ENCODE data around the gene TMEM54.

The TMEM54 gene

GRCh38 chr1:32895325-32896215 lies 5.6 kb downstream of the TMEM54 start:
- H3K36me3 Mint-ChIP-seq = no peaks in the 10 kb centered on the region
- CTCF ChIA-PET = interaction anchor here (0.5 to 6.3 kb wide), 3 partner anchors 9 to 46 kb away, joined by 3 to 27 read pairs (median 3); no protein-coding TSS in a partner anchor
- DNase-seq = no peak
- H3K27me3 Mint-ChIP-seq = peaks cover 99% of the 10 kb centered on the region
- H3K4me1 Mint-ChIP-seq = peaks cover 12% of the 10 kb centered on the region
- H3K9me3 Mint-ChIP-seq = no peaks in the 10 kb centered on the region
- H3K4me3 Mint-ChIP-seq = no peak overlapping the region
- no peak overlapping the region for H3K27ac Mint-ChIP-seq

GRCh38 chr1:32894681-32895080 lies 6.5 kb downstream of the TMEM54 start:
- Mint-ChIP-seq H3K4me3 (no peak overlapping the region), H3K27ac (no peak overlapping the region)

GRCh38 chr1:32894019-32894600 lies 7.1 kb downstream of the TMEM54 start:
- H3K4me3 Mint-ChIP-seq = no peak overlapping the region
- CTCF ChIA-PET = interaction anchor here (1.1 to 6.3 kb wide), 3 partner anchors 7 to 18 kb away, joined by 3 to 27 read pairs (median 6); no protein-coding TSS in a partner anchor
- no peaks in the 10 kb centered on the region for H3K9me3 Mint-ChIP-seq
- DNase-seq = no peak
- no peaks in the 10 kb centered on the region for H3K36me3 Mint-ChIP-seq
- H3K4me1 Mint-ChIP-seq = peaks cover 10% of the 10 kb centered on the region
- no peak overlapping the region for H3K27ac Mint-ChIP-seq
- peaks cover 95% of the 10 kb centered on the region for H3K27me3 Mint-ChIP-seq

More at GRCh38 chr1:32894681-32895080, 6.5 kb downstream of the TMEM54 start:
- Mint-ChIP-seq H3K4me1 (peaks cover 10% of the 10 kb centered on the region), H3K36me3 (no peaks in the 10 kb centered on the region), H3K27me3 (peaks cover 99% of the 10 kb centered on the region), H3K9me3 (no peaks in the 10 kb centered on the region)
- CTCF ChIA-PET = interaction anchor here (1.1 to 6.3 kb wide), 2 partner anchors 8 to 19 kb away, joined by 3 to 27 read pairs; no protein-coding TSS in a partner anchor
- DNase-seq = no peak

- peaks cover 10% of the 10 kb centered on the region for H3K4me1 Mint-ChIP-seq
- H3K27me3 Mint-ChIP-seq = peaks cover 95% of the 10 kb centered on the region
- H3K9me3 Mint-ChIP-seq = no peaks in the 10 kb centered on the region
- CTCF ChIA-PET = interaction anchor here (0.6 to 6.3 kb wide), 7 partner anchors 11 to 493 kb away, joined by 3 to 27 read pairs (median 4); no protein-coding TSS in a partner anchor
- DNase-seq = peak; percentile 39
- H3K4me3 Mint-ChIP-seq = peak overlapping the region; percentile 35
- H3K36me3 Mint-ChIP-seq = no peaks in the 10 kb centered on the region
- H3K27ac Mint-ChIP-seq = no peak overlapping the region
Measured at GRCh38 chr1:32893198-32894018, 7.8 kb downstream of the TMEM54 start.

- peaks cover 10% of the 10 kb centered on the region for H3K4me1 Mint-ChIP-seq
- peaks cover 95% of the 10 kb centered on the region for H3K27me3 Mint-ChIP-seq
- peak overlapping the region; percentile 23 for H3K4me3 Mint-ChIP-seq
- no peak overlapping the region for H3K27ac Mint-ChIP-seq
- no peaks in the 10 kb centered on the region for H3K36me3 Mint-ChIP-seq
- CTCF ChIA-PET = interaction anchor here (0.6 to 6.3 kb wide), 14 partner anchors 11 to 492 kb away, joined by 3 to 27 read pairs (median 4); no protein-coding TSS in a partner anchor
- DNase-seq = peak; percentile 46
- H3K9me3 Mint-ChIP-seq = no peaks in the 10 kb centered on the region
Measured at GRCh38 chr1:32892368-32893197, 8.6 kb downstream of the TMEM54 start.

- Mint-ChIP-seq H3K36me3 (no peaks in the 10 kb centered on the region), H3K4me1 (peaks cover 10% of the 10 kb centered on the region), H3K27ac (no peak overlapping the region), H3K4me3 (no peak overlapping the region), H3K27me3 (peaks cover 96% of the 10 kb centered on the region), H3K9me3 (no peaks in the 10 kb centered on the region)
- no peak for DNase-seq
- CTCF ChIA-PET = interaction anchor here (1.0 to 6.3 kb wide), 6 partner anchors 13 to 164 kb away, joined by 3 to 27 read pairs (median 3); no protein-coding TSS in a partner anchor
Measured at GRCh38 chr1:32891630-32892029, 9.6 kb downstream of the TMEM54 start.

- Mint-ChIP-seq H3K27ac (no peak overlapping the region), H3K4me3 (no peak overlapping the region), H3K27me3 (peaks cover 95% of the 10 kb centered on the region), H3K4me1 (peaks cover 10% of the 10 kb centered on the region), H3K9me3 (no peaks in the 10 kb centered on the region), H3K36me3 (no peaks in the 10 kb centered on the region)
- no peak for DNase-seq
- CTCF ChIA-PET = interaction anchor here (1.6 to 6.3 kb wide), 3 partner anchors 15 to 164 kb away, joined by 3 to 27 read pairs (median 6); no protein-coding TSS in a partner anchor
Measured at GRCh38 chr1:32891241-32891570, 10.0 kb downstream of the TMEM54 start.

GRCh38 chr1:32890516-32891240 lies 10.5 kb downstream of the TMEM54 start:
- Mint-ChIP-seq H3K4me3 (no peak overlapping the region), H3K9me3 (no peaks in the 10 kb centered on the region), H3K27ac (no peak overlapping the region), H3K27me3 (peaks cover 94% of the 10 kb centered on the region), H3K4me1 (peaks cover 10% of the 10 kb centered on the region), H3K36me3 (no peaks in the 10 kb centered on the region)
- no peak for DNase-seq
- CTCF ChIA-PET = interaction anchor here (6.3 kb wide), 1 partner anchor 15 kb away, joined by 27 read pairs; no protein-coding TSS in a partner anchor

- Mint-ChIP-seq H3K9me3 (no peaks in the 10 kb centered on the region), H3K27ac (no peak overlapping the region)
- CTCF ChIA-PET = interaction anchor here (6.3 kb wide), 1 partner anchor 14 kb away, joined by 27 read pairs; no protein-coding TSS in a partner anchor
Measured at GRCh38 chr1:32889731-32890278, 11.4 kb downstream of the TMEM54 start.

GRCh38 chr1:32888677-32889420 lies 12.3 kb downstream of the TMEM54 start:
- Mint-ChIP-seq H3K36me3 (no peaks in the 10 kb centered on the region), H3K27me3 (peaks cover 94% of the 10 kb centered on the region), H3K9me3 (no peaks in the 10 kb centered on the region), H3K4me1 (peaks cover 14% of the 10 kb centered on the region), H3K4me3 (no peak overlapping the region), H3K27ac (no peak overlapping the region)
- no peak for DNase-seq
- CTCF ChIA-PET = interaction anchor here (1.2 to 6.3 kb wide), 2 partner anchors 12 to 13 kb away, joined by 3 to 27 read pairs; no protein-coding TSS in a partner anchor

More at GRCh38 chr1:32889731-32890278, 11.4 kb downstream of the TMEM54 start:
- Mint-ChIP-seq H3K27me3 (peaks cover 94% of the 10 kb centered on the region), H3K4me1 (peaks cover 14% of the 10 kb centered on the region), H3K4me3 (no peak overlapping the region), H3K36me3 (no peaks in the 10 kb centered on the region)
- DNase-seq = no peak

- Mint-ChIP-seq H3K36me3 (no peaks in the 10 kb centered on the region), H3K9me3 (no peaks in the 10 kb centered on the region), H3K4me1 (peaks cover 11% of the 10 kb centered on the region), H3K27ac (no peak overlapping the region), H3K4me3 (no peak overlapping the region), H3K27me3 (peaks cover 94% of the 10 kb centered on the region)
- no peak for DNase-seq
- CTCF ChIA-PET = interaction anchor here (0.6 to 1.2 kb wide), 2 partner anchors 11 to 367 kb away, joined by 3 to 4 read pairs; no protein-coding TSS in a partner anchor
Measured at GRCh38 chr1:32888134-32888533, 13.1 kb downstream of the TMEM54 start.

Measured in activated naive CD4-positive, alpha-beta T cell treated with anti-CD3 and anti-CD28 coated beads, Interleukin-2, amount 10 ng/mL, durations not matched to agents 7 days and 5 days (primary cell).